Heart right ventricle (tissue), 16 donors: ENCODE results near the gene TEAD1. TPM values are rescaled to one million over a fixed set of nuclear protein-coding genes. Genes with fewer than 3 reads are reported as not detected.

Source experiments
- ATAC-seq, 8 donors: fragments of 200-7000 bp; cut with Tn5 transposase; one replicate each; pipeline ENCODE4 v1.9.1; 2020; ENCODE audit warnings: mild to moderate bottlenecking in 8 of 8, moderate library complexity in 8 of 8, moderate number of reproducible peaks in 1 of 8
- DNase-seq, 2 donors: peaks; one replicate each; pipeline ENCODE4 v3.0.0-alpha.2; 2020
- H3K27ac ChIP-seq, 10 donors: fragments of 200-600 bp; sonication (generic) in 2 of 10; one replicate each; pipeline versions ENCODE4 v1.5.0 to v1.8.0; 2020 to 2022; ENCODE audit warnings: mild to moderate bottlenecking in 3 of 10
- H3K27me3 ChIP-seq, 7 donors: fragments of 200-600 bp; one replicate each; pipeline ENCODE4 v1.8.0; 2021 to 2022; ENCODE audit warnings: mild to moderate bottlenecking in 2 of 7
- H3K36me3 ChIP-seq, 9 donors: fragments of 200-600 bp; sonication (generic) in 1 of 9; one replicate each; pipeline versions ENCODE4 v1.5.0 to v1.8.0; 2020 to 2022; ENCODE audit warnings: mild to moderate bottlenecking in 2 of 9
- H3K4me1 ChIP-seq, 9 donors: fragments of 200-600 bp; sonication (generic) in 1 of 9; one replicate each; pipeline versions ENCODE4 v1.5.0 to v1.8.0; 2020 to 2022; ENCODE audit warnings: mild to moderate bottlenecking in 4 of 9
- H3K4me3 ChIP-seq, 10 donors: fragments of 200-600 bp; sonication (generic) in 2 of 10; one replicate each; pipeline versions ENCODE4 v1.5.0 to v1.8.0; 2020 to 2022; ENCODE audit warnings: mild to moderate bottlenecking in 7 of 10, moderate library complexity in 2 of 10
- H3K9me3 ChIP-seq, 11 donors: fragments of 200-600 bp in 10 of 11; sonication (generic) in 2 of 11; one replicate each; pipeline versions ENCODE4 v1.5.0 to v1.8.0; 2013 to 2022; ENCODE audit warnings: mild to moderate bottlenecking in 2 of 11, control low read depth in 1 of 11, moderate library complexity in 1 of 11
- WGBS, 2 donors: extraction: QIAGEN DNeasy Blood & Tissue Kit; methylation state at CpG; one replicate each; pipeline ENCODE4 v1.1.7; 2013; ENCODE audit warnings: inconsistent platforms in 1 of 2; 5-methylcytosine and 5-hydroxymethylcytosine counted together
- intact Hi-C, 10 donors: fragments of 100-400 bp; cut with DNase I; formaldehyde crosslinking; loops; one replicate each; pipeline versions ENCODE4 v1.11.1 to v1.14.2; 2022
- polyA plus RNA-seq, 2 donors: library from polyadenylated mRNA; stranded (reverse); fragments of 200-250 nt; gene quantifications; one replicate each; pipeline ENCODE4 v1.2.3, GENCODE V29; 2013
- total RNA-seq, 10 donors: library from RNA; stranded (reverse); fragmentation: NEBNext Ultra II Directional in 3 of 10; extraction: Animal tissue kit (Norgen Biotek cat#: 25700) in 3 of 10; gene quantifications; one replicate each; pipeline versions ENCODE4 v1.2.1 to v1.2.4, GENCODE V29; 2021 to 2023
- TF ChIP-seq, protein P1 (sequence below), 9 donors: fragments of 200-600 bp; sonication (generic) in 2 of 9; IDR thresholded peaks; one replicate each; pipeline versions ENCODE4 v1.5.0 to v1.8.0; 2021 to 2022; ENCODE audit warnings: antibody characterized with exemption in 9 of 9, mild to moderate bottlenecking in 5 of 9, moderate library complexity in 1 of 9
- donor health status: Arrhythmogenic right ventricular cardiomyopathy.
- donor health status: ischemic (EF 13 %, LVEDD 7.1; RV severe dilation, severe dysfunction).
- donor health status: healthy with polysubstance abuse.
- donor health status: DM: no; HTN: yes; CAD: no.
- donor health status: DM: no; HTN: no; CAD: no.
- donor health status: ischemic (EF 25% LVEDD 6.9; RV normal size, moderate dysfunction).
- donor health status: ischemic (EF 25% LVEDD 5.7; RV mildly dilated, moderate dysfunction).
- donor health status: healthy.
- donor health status: DM: yes; HTN: yes; CAD: no.
- donor health status: Ischemic cardiomyopathy.
- donor health status: ischemic (EF 35%, LVEDD 5.7; RV mildly dilated, moderate dysfunction).
- donor health status: nonischemic (EF 11% LVEDD 7.7; RV severe dilation, severe dysfunction).
- donor health status: DM: yes; HTN: yes; CAD: no.
- donor health status: PGD.
- donor health status: ischemic (EF 29% LVEDD 5.4; RV normal size, mild dysfunction).
- donor health status: nonischemic (EF 23%, LVEDD 6.1; RV moderate dilation, normal function).

TEAD1 gene
- total and polyA plus RNA-seq, 12 donors, result 12.7 to 138 (median 116) TPM

GRCh38 chr11:12704049-12704448, 29.8 kb downstream of the TEAD1 start:
- DNase-seq (no peak), ATAC-seq (no peak)
- TF ChIP-seq, protein P1, sequence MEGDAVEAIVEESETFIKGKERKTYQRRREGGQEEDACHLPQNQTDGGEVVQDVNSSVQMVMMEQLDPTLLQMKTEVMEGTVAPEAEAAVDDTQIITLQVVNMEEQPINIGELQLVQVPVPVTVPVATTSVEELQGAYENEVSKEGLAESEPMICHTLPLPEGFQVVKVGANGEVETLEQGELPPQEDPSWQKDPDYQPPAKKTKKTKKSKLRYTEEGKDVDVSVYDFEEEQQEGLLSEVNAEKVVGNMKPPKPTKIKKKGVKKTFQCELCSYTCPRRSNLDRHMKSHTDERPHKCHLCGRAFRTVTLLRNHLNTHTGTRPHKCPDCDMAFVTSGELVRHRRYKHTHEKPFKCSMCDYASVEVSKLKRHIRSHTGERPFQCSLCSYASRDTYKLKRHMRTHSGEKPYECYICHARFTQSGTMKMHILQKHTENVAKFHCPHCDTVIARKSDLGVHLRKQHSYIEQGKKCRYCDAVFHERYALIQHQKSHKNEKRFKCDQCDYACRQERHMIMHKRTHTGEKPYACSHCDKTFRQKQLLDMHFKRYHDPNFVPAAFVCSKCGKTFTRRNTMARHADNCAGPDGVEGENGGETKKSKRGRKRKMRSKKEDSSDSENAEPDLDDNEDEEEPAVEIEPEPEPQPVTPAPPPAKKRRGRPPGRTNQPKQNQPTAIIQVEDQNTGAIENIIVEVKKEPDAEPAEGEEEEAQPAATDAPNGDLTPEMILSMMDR (IDR thresholded peaks at IDR 0.05), result no peak
- H3K27me3 ChIP-seq, result no peaks in the 10 kb centered on the region
- no peaks in the 10 kb centered on the region for H3K9me3 ChIP-seq
- H3K27ac ChIP-seq, result no peak overlapping the region
- H3K4me1 ChIP-seq, result peaks cover 17 to 77% (median 47%) of the 10 kb centered on the region in 9 donors
- 75 to 77% methylated on average over 4 of the region's 4 CpGs for WGBS, 2 donors
- no peaks in the 10 kb centered on the region for H3K36me3 ChIP-seq
- no peak overlapping the region for H3K4me3 ChIP-seq
- intact Hi-C loops, result no loop called here

- peaks cover 17 to 68% (median 45%) of the 10 kb centered on the region in 9 donors for H3K4me1 ChIP-seq
- H3K36me3 ChIP-seq, result no peaks in the 10 kb centered on the region
- no peak overlapping the region for H3K27ac ChIP-seq
- 68 to 69% methylated on average over 3 of the region's 3 CpGs for WGBS, 2 donors
- DNase-seq (no peak), ATAC-seq (no peak)
- H3K4me3 ChIP-seq, result no peak overlapping the region
- intact Hi-C loops, result no loop called here
- no peaks in the 10 kb centered on the region for H3K27me3 ChIP-seq
- TF ChIP-seq, protein P1 (IDR thresholded peaks at IDR 0.05), result no peak
- no peaks in the 10 kb centered on the region for H3K9me3 ChIP-seq
Observed at GRCh38 chr11:12705874-12706273, 31.7 kb downstream of the TEAD1 start.

DNA sequence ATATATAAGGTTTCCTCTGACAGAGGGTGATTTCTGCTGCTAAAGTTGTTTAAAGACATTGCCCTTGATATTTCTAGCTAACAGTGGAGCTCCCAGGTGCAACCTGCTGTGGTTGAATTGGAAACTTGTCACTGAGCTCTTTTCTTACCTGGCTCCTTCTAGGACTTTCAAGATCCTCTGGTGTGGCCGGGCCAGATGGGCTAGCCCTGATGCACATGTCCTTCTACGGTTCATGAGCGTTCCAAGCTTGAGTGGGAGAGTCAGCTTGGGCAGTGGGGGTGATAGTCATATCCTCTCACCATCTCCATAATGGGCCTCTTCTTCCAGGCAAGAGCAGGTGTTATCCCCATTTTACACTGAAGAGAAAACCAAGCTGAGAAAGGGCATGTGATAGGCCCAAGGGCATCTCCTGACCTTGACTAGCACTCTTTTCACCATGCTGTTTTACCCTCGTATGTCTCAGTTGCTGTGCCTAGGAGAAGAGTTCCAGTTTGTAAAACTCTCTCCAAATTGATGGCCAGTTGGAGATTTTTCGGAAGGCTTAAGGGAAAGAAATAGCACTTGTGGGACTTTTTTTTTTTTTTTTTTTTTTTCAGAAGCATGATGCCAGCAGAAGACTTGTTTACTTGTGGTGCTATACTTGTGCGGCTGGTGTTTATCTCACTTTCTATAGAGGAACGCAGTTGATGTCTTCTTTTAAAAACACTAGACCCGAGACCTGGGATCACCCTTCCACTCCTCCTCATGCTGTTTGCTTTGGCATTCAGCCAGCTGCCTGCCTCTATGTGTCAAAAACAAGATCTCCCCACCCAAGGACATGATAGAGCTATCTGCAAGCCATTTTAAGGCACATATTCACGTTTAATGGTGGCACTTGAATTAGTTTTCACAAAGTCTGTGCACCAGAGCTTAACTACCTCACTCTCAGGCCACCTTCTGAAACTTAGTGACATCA, 32.6 kb downstream of the TEAD1 start:
- intact Hi-C loops, result no loop called here
- H3K4me3 ChIP-seq, result no peak overlapping the region
- WGBS, 2 donors, result 47 to 53% methylated on average over 9 of the region's 9 CpGs
- TF ChIP-seq, protein P1 (IDR thresholded peaks at IDR 0.05), result no peak
- ATAC-seq, result peak in 7 of 8 donors; percentile 27 to 59 (median 47)
- peak overlapping the region in 6 of 10 donors; percentile 9 to 52 (median 38) for H3K27ac ChIP-seq
- H3K9me3 ChIP-seq, result no peaks in the 10 kb centered on the region
- DNase-seq, result peak; percentile 30 to 48
- H3K36me3 ChIP-seq, result no peaks in the 10 kb centered on the region
- H3K27me3 ChIP-seq, result no peaks in the 10 kb centered on the region
- H3K4me1 ChIP-seq, result peaks cover 13 to 58% (median 36%) of the 10 kb centered on the region in 9 donors

GRCh38 chr11:12707500-12707880, 33.3 kb downstream of the TEAD1 start:
- TF ChIP-seq, protein P1 (IDR thresholded peaks at IDR 0.05), result no peak
- peaks cover 10 to 52% (median 29%) of the 10 kb centered on the region in 9 donors for H3K4me1 ChIP-seq
- intact Hi-C loops, result no loop called here

More at GRCh38 chr11:12707500-12707880, 33.3 kb downstream of the TEAD1 start:
- DNase-seq, result no peak
- H3K36me3 ChIP-seq, result no peaks in the 10 kb centered on the region
- H3K4me3 ChIP-seq, result no peak overlapping the region
- ATAC-seq, result peak in 2 of 8 donors; percentile 22 to 35
- H3K9me3 ChIP-seq, result no peaks in the 10 kb centered on the region
- no peaks in the 10 kb centered on the region for H3K27me3 ChIP-seq
- H3K27ac ChIP-seq, result peak overlapping the region in 6 of 10 donors; percentile 9 to 52 (median 38)
